Hepatocyte (in vitro differentiated cells): ENCODE measurements around the gene RPL27A. TPM values are rescaled to one million over a fixed set of nuclear protein-coding genes. Genes with fewer than 3 reads are reported as not detected.

ENCODE experiments used
- DNase-seq: peaks from one replicate; pipeline ENCODE4 v3.0.0-alpha.2; 2016; ENCODE audit warnings: low spot score
- H2AFZ ChIP-seq: fragments of 200-600 bp; sonication (generic); 2 replicates; pipeline ENCODE4 v1.6.0; 2016; ENCODE audit warnings: antibody characterized with exemption, mild to moderate bottlenecking
- H3K27ac ChIP-seq: fragments of 200-600 bp; sonication (generic); 2 replicates; pipeline ENCODE4 v1.5.1; 2016; ENCODE audit warnings: mild to moderate bottlenecking
- H3K27me3 ChIP-seq: fragments of 200-600 bp; sonication (generic); 2 replicates; pipeline ENCODE4 v1.6.1; 2016
- H3K36me3 ChIP-seq: fragments of 200-600 bp; sonication (generic); replicated peaks from 2 replicates; pipeline ENCODE4 v1.5.1; 2016; ENCODE audit warnings: low read depth; ENCODE audit not compliant: insufficient read depth
- H3K4me1 ChIP-seq: fragments of 200-600 bp; sonication (generic); 2 replicates; pipeline ENCODE4 v1.5.1; 2016; ENCODE audit warnings: mild to moderate bottlenecking, moderate library complexity; ENCODE audit not compliant: insufficient read depth
- H3K4me2 ChIP-seq: fragments of 200-600 bp; sonication (generic); 2 replicates; pipeline ENCODE4 v1.6.0; 2016
- H3K4me3 ChIP-seq: fragments of 200-600 bp; sonication (generic); 2 replicates; pipeline ENCODE4 v1.5.1; 2016; ENCODE audit warnings: mild to moderate bottlenecking
- H3K79me2 ChIP-seq: fragments of 200-600 bp; sonication (generic); 2 replicates; pipeline ENCODE4 v1.6.0; 2017; ENCODE audit warnings: mild to moderate bottlenecking
- H3K9me2 ChIP-seq: fragments of 200-600 bp; sonication (generic); replicated peaks from 2 replicates; pipeline ENCODE4 v1.6.0; 2017; ENCODE audit warnings: mild to moderate bottlenecking; ENCODE audit not compliant: insufficient read depth
- H3K9me3 ChIP-seq: fragments of 200-600 bp; sonication (generic); 2 replicates; pipeline ENCODE4 v1.5.1; 2016; ENCODE audit warnings: low read depth, mild to moderate bottlenecking
- H4K20me1 ChIP-seq: fragments of 200-600 bp; sonication (generic); 2 replicates; pipeline ENCODE4 v1.6.0; 2016; ENCODE audit warnings: mild to moderate bottlenecking; ENCODE audit not compliant: insufficient read depth, poor library complexity, severe bottlenecking
- EZH2 ChIP-seq: fragments of 200-600 bp; sonication (generic); IDR thresholded peaks from 2 replicates; pipeline ENCODE4 v1.6.1; 2016; ENCODE audit warnings: antibody characterized with exemption, mild to moderate bottlenecking, borderline replicate concordance
- EZH2phosphoT487 ChIP-seq: fragments of 200-600 bp; sonication (generic); IDR thresholded peaks from one replicate; pipeline ENCODE4 v1.6.1; 2018; ENCODE audit warnings: antibody characterized with exemption, mild to moderate bottlenecking, low read depth, moderate library complexity; ENCODE audit not compliant: unreplicated experiment, severe bottlenecking
- WGBS: methylation state at CpG from one replicate; pipeline ENCODE4 v1.1.6; 2016; ENCODE audit warnings: low lambda C conversion rate; ENCODE audit errors: missing lambda C conversion rate; 5-methylcytosine and 5-hydroxymethylcytosine counted together
- polyA plus RNA-seq: library from polyadenylated mRNA; unstranded; fragments of >200 nt; fragmentation: Nextera tagmentation; extraction: Ambion mirVana; gene quantifications from 2 replicates; pipeline ENCODE4 v1.2.1, GENCODE V29; 2016
- total RNA-seq: library from RNA; depleted of rRNA; stranded (reverse); fragments of >200 nt; gene quantifications from 2 replicates; pipeline ENCODE4 v1.2.3, GENCODE V29; 2014
- TF ChIP-seq, protein P1 (sequence below): fragments of 200-600 bp; sonication (generic); IDR thresholded peaks from 2 replicates; pipeline ENCODE4 v1.5.1; 2016; ENCODE audit warnings: antibody characterized with exemption, mild to moderate bottlenecking; ENCODE audit not compliant: poor library complexity

Gene RPL27A
- total and polyA plus RNA-seq, 2 experiments from 2014 or later = 803 to 818 TPM

DNA sequence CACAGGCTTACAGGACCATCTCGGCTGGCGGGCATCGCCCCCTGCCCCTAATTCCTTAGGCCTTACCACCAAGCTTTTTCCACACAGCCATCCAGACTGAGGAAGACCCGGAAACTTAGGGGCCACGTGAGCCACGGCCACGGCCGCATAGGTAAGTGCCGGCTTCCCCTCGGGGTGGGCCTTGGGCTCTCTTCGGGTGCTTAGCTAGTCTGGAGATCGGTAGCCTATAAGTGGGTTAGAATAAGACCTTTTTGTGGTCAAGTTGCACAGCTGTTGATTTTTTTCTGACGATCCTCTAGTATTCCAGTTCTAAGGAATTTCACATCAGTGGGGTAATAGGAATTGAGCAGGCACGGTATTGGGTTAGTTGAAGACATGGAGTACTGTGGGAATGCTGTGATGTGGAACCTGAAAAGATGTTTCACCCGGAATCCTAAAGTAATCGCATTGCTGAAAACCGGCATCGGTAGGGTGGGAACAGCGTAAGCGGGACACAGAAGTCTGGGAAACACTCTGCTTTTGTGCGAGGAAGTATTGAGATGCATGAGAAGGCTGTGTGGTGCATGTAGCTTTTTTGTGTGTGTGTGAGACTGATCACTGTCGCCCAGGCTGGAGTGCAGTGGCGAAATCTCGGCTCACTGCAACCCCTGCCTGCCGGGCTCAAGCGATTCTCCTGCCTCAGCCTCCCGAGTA is 669 bp downstream of the RPL27A start:
- H3K9me2 ChIP-seq = no peaks in the 10 kb centered on the region
- no peaks in the 10 kb centered on the region for H3K9me3 ChIP-seq
- peak overlapping the region; percentile 89 for H3K4me3 ChIP-seq
- H3K27ac ChIP-seq = peak overlapping the region; percentile 98
- H3K27me3 ChIP-seq = no peaks in the 10 kb centered on the region
- 4% methylated on average over 27 of the region's 27 CpGs for WGBS
- H2AFZ ChIP-seq = peak overlapping the region; percentile 61
- H3K4me1 ChIP-seq = peaks cover 17% of the 10 kb centered on the region
- TF ChIP-seq EZH2phosphoT487 = no peak
- TF ChIP-seq, protein P1, sequence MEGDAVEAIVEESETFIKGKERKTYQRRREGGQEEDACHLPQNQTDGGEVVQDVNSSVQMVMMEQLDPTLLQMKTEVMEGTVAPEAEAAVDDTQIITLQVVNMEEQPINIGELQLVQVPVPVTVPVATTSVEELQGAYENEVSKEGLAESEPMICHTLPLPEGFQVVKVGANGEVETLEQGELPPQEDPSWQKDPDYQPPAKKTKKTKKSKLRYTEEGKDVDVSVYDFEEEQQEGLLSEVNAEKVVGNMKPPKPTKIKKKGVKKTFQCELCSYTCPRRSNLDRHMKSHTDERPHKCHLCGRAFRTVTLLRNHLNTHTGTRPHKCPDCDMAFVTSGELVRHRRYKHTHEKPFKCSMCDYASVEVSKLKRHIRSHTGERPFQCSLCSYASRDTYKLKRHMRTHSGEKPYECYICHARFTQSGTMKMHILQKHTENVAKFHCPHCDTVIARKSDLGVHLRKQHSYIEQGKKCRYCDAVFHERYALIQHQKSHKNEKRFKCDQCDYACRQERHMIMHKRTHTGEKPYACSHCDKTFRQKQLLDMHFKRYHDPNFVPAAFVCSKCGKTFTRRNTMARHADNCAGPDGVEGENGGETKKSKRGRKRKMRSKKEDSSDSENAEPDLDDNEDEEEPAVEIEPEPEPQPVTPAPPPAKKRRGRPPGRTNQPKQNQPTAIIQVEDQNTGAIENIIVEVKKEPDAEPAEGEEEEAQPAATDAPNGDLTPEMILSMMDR = no peak
- H3K36me3 ChIP-seq = no peaks in the 10 kb centered on the region
- no peak for DNase-seq
- peak overlapping the region; percentile 90 for H3K4me2 ChIP-seq
- H3K79me2 ChIP-seq = peaks cover 36% of the 10 kb centered on the region
- peaks cover 5% of the 10 kb centered on the region for H4K20me1 ChIP-seq

DNA sequence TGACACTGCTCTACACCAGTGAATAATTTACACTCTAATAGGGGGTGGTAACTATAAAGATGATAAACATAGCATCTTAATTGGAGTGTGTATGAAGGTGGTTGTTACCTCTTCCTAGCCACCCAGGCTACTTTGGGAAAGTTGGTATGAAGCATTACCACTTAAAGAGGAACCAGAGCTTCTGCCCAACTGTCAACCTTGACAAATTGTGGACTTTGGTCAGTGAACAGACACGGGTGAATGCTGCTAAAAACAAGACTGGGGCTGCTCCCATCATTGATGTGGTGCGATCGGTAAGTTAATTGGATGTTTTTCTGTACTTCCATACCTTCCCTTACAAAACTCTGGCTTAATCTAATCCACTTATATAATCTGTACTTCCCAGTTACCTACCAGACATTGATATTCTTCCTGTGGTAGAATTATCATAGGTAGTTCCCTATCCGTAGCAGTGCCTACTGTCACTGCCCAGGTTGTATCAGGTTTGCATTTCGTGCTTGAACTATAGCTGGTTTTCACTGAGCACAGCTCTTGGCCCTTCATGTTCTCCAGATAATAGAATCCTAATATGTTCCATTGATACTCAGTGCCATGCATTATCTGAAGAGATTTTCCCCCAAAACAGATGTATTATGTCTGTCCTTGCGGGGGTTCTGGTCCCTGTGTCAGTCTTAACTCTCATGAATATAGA is 2.2 kb downstream of the RPL27A start:
- no peak overlapping the region for H2AFZ ChIP-seq
- DNase-seq = no peak

DNA sequence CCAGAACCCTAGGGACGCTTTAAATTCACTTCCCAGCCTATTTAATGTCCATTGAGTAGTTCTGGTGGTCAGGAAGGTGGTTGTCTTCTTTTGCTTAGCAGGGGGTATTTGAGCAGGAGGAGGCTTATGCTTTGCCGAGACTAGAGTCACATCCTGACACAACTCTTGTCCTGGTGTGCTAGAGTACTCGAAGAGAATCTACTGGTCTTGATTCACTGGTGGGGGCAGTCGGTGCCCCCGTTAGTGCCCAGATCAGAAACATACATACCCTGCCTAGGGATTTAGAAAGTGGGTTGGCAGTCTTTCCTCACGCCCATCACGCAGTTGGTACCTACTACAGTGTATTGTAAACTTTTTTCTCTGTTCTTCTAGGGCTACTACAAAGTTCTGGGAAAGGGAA is 2.7 kb downstream of the RPL27A start:
- H3K9me3 ChIP-seq = no peaks in the 10 kb centered on the region
- peak overlapping the region; percentile 10 for H3K27ac ChIP-seq
- H3K79me2 ChIP-seq = peaks cover 38% of the 10 kb centered on the region
- peaks cover 5% of the 10 kb centered on the region for H4K20me1 ChIP-seq
- peak overlapping the region; percentile 90 for H3K4me2 ChIP-seq
- H2AFZ ChIP-seq = no peak overlapping the region
- H3K4me3 ChIP-seq = no peak overlapping the region
- WGBS = 86% methylated on average over 7 of the region's 7 CpGs
- no peaks in the 10 kb centered on the region for H3K9me2 ChIP-seq
- peaks cover 18% of the 10 kb centered on the region for H3K4me1 ChIP-seq
- H3K36me3 ChIP-seq = no peaks in the 10 kb centered on the region
- DNase-seq = no peak
- H3K27me3 ChIP-seq = no peaks in the 10 kb centered on the region
- TF ChIP-seq, protein P1 = no peak
- TF ChIP-seq EZH2 (no peak), EZH2phosphoT487 (no peak)

More for the DNA sequence above, 2.2 kb downstream of the RPL27A start:
- Histone ChIP-seq H3K4me2 (peak overlapping the region; percentile 90), H3K9me3 (no peaks in the 10 kb centered on the region), H3K79me2 (peaks cover 37% of the 10 kb centered on the region), H3K9me2 (no peaks in the 10 kb centered on the region), H3K27me3 (no peaks in the 10 kb centered on the region), H3K4me3 (peak overlapping the region; percentile 89), H3K36me3 (no peaks in the 10 kb centered on the region), H4K20me1 (peaks cover 5% of the 10 kb centered on the region), H3K27ac (peak overlapping the region; percentile 98), H3K4me1 (peaks cover 18% of the 10 kb centered on the region)
- TF ChIP-seq EZH2phosphoT487 (no peak), EZH2 (no peak)
- TF ChIP-seq, protein P1 = no peak
- WGBS = 84% methylated on average over 6 of the region's 6 CpGs
